Frontal cortex (tissue), 4 donors: ENCODE data around the gene NAP1L4. TPM values are rescaled to one million over a fixed set of nuclear protein-coding genes. Genes with fewer than 3 reads are reported as not detected.

Experiments
- DNase-seq, 2 donors: peaks; one replicate each; pipeline ENCODE4 v3.0.0; 2012; ENCODE audit warnings: low spot score in 2 of 2
- FAIRE-seq: peaks from 2 replicates; lab custom pipeline; 2012; peaks lifted over from hg19 to GRCh38; lab: Jason Lieb, UNC
- total RNA-seq: library from RNA; depleted of rRNA; stranded (reverse); fragments of >200 nt; gene quantifications from one replicate; pipeline ENCODE4 v1.2.3, GENCODE V29; 2014
- donor health status: control.
- donor health status: control.
- donor health status: control.

Gene NAP1L4, protein sequence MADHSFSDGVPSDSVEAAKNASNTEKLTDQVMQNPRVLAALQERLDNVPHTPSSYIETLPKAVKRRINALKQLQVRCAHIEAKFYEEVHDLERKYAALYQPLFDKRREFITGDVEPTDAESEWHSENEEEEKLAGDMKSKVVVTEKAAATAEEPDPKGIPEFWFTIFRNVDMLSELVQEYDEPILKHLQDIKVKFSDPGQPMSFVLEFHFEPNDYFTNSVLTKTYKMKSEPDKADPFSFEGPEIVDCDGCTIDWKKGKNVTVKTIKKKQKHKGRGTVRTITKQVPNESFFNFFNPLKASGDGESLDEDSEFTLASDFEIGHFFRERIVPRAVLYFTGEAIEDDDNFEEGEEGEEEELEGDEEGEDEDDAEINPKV
- 245 TPM for total RNA-seq

DNA sequence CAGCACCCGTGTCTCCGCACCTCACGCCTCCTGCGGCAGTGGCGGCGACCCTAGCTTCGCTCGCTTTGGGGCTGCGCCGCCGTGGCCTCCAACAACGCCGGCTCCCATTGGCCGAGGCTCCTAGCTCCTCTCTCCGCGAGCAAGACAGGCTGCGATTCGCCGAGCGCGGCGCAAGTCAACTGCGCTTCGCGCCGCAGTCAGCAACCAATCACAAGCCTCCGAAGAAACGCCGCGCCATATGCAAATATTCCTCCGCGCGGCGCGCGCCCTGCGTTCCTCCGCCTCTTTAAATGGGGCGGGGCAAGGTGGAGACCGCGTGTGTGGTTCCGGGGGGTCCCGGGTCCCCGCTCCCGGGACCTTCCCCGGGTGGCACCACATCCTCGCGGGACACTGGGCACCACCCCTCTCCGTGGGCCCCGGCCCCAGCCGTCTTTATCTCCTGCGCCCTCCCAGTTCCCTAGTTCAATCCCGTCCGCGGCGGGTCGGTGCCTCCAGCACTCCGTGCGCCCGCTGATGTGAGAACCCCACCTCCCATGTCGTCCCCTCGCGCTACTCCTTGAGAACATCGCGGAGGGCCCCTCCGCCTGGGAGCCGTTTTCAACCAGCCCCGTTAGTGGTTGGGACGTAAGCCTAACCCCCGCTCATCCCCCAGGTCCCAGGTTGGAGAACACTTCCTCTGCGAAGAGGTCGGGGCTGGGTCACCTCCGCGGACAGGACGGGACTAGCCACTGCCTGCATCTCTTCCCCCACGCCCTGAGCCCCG, at the start of gene NAP1L4:
NAP1L4 (minus strand) TSS at position 96 of the 763 bp plus-strand sequence. CDS start 13,109 bp downstream, outside the sequence.
- DNase-seq (peak; percentile 95 to 97), FAIRE-seq (no peak)

GRCh38 chr11:3040881-3041280, 48.8 kb upstream of the NAP1L4 start:
- FAIRE-seq, result no peak
- no peak for DNase-seq

GRCh38 chr11:3037945-3038271, 45.8 kb upstream of the NAP1L4 start:
- DNase-seq (no peak), FAIRE-seq (no peak)

GRCh38 chr11:3037040-3037944, 45.2 kb upstream of the NAP1L4 start:
- FAIRE-seq, result no peak
- DNase-seq, result peak; percentile 63 to 70

DNA sequence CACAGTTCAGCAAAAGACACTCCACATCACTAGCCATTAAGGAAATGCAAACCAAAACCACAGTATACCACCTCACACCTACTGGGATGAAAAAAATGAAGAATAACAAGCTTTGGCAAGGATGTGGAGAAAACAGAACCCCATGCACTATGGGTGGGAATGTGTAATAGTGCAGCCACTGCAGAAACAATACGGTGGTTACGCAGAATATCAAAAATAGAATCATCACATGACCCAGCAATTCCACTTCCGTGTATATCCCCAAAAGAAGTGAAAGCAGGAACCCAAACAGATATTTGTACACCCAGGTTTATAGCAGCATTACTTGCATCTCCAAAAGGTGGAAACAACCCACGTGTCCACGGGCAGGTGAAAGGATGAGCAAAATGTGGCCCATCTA, 44.3 kb upstream of the NAP1L4 start:
- FAIRE-seq, result no peak

DNA sequence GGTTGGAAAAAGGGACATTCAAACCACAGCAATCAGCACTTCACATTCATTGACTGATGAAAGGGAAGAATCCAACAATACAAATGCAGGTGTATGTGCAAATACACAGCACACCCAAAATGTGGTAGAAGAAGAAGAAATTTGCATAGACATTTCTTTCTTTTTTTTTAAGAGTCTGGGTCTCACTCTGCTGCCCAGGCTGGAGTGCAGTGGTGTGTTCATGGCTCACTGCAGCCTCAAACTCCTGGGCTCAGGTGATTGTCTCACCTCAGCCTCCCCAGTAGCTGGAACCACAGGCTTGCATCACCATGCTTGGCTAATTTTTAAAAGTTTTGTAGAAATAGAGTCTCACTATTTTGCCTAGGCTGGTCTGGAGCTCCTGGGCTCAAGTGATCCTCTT, 43.2 kb upstream of the NAP1L4 start:
- no peak for FAIRE-seq
- no peak for DNase-seq

More for the DNA sequence above, 44.3 kb upstream of the NAP1L4 start:
- no peak for DNase-seq

GRCh38 chr11:3030289-3031070, 38.4 kb upstream of the NAP1L4 start:
- DNase-seq (no peak), FAIRE-seq (no peak)

- no peak for DNase-seq
- FAIRE-seq, result no peak
Measured at GRCh38 chr11:3028813-3029212, 36.7 kb upstream of the NAP1L4 start.

DNA sequence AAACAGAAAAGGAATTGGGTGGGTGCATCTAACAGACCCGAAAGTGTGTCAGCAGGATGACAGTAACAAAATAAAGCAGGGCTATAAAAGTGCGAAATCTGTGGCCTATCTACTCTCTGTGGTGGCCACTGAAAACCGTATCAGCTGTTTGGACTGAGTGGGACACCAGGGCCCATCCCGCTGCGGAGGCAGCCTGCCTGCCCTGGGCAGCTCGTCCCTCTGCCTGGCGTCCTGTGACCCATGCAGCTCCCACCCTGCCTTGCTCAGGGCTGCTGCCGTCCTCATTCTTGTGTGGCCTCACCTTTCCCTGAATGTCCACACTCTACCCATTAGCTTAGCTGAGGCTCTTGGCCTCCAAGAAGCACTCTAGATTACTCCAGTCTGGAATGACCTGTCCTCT, 34.7 kb upstream of the NAP1L4 start:
- FAIRE-seq, result no peak

DNA sequence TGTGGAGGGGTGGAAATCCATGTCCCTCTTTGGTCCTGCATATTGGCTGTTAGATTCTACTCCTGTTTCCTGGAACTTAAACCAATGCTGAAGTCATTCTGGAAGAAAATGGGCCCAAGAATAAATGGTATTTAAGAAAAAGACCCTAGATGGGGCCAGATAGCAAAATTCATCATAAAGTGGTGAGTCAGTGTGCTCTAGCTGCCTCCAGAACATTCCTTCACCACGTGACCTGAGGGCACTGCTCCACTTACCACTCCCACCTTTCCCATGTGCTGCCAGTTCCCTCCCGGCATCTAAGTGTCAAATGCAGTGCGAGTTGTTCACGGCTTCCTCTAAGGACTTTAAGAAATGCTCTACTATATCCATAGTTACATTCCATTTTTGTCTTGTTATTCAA, 30.9 kb upstream of the NAP1L4 start:
- FAIRE-seq (no peak), DNase-seq (no peak)

More for the DNA sequence above, 34.7 kb upstream of the NAP1L4 start:
- no peak for DNase-seq

GRCh38 chr11:3022300-3022967, 30.3 kb upstream of the NAP1L4 start:
- DNase-seq (no peak), FAIRE-seq (no peak)

- peak; percentile 54 to 55 for DNase-seq
- no peak for FAIRE-seq
Measured at GRCh38 chr11:3021125-3021524, 29.0 kb upstream of the NAP1L4 start.

DNA sequence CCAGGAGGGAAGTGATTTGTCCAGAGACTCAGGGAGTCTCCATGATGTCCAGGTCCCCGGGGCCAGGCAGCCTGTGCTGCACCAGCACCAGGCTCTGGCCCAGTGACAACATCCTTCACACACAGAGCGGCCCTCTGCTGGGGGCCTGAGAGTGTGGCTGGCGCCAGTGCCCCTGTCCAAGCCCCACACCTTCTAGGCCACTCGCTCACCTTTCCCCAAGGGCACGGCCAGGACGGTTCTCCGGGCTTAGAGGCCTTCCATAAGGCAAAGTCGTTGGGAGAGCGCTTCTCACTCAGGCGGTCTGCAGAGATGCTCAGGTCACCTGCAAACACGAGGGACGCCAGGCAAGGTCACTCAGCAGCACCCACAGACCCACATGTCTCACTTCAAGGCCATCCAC, 27.9 kb upstream of the NAP1L4 start:
- FAIRE-seq (no peak), DNase-seq (no peak)

GRCh38 chr11:3018596-3018995, 26.5 kb upstream of the NAP1L4 start:
- no peak for DNase-seq
- FAIRE-seq, result no peak

GRCh38 chr11:3016861-3017260, 24.7 kb upstream of the NAP1L4 start:
- DNase-seq, result no peak
- no peak for FAIRE-seq

- DNase-seq (no peak), FAIRE-seq (no peak)
Measured at GRCh38 chr11:3015796-3016195, 23.7 kb upstream of the NAP1L4 start.

DNA sequence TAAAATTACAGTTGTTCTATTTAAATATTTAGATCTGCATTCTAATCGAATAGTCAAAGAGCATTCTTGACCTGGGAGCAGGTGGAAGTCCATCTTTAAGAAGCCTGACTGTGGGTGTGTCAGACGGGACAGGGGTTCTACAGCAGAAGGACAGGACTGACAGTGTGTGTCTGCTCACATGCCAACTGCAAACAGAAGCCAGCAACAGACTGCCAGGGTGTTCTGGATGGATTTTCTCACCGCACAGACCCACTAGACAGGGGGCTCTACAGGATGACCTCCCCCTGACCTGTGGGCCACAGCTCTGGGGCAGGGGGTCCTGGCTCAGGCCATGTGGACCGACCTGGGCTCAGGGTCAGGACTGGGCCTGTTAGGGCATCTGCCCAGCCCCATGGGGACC, 22.8 kb upstream of the NAP1L4 start:
- no peak for DNase-seq
- FAIRE-seq, result no peak

DNA sequence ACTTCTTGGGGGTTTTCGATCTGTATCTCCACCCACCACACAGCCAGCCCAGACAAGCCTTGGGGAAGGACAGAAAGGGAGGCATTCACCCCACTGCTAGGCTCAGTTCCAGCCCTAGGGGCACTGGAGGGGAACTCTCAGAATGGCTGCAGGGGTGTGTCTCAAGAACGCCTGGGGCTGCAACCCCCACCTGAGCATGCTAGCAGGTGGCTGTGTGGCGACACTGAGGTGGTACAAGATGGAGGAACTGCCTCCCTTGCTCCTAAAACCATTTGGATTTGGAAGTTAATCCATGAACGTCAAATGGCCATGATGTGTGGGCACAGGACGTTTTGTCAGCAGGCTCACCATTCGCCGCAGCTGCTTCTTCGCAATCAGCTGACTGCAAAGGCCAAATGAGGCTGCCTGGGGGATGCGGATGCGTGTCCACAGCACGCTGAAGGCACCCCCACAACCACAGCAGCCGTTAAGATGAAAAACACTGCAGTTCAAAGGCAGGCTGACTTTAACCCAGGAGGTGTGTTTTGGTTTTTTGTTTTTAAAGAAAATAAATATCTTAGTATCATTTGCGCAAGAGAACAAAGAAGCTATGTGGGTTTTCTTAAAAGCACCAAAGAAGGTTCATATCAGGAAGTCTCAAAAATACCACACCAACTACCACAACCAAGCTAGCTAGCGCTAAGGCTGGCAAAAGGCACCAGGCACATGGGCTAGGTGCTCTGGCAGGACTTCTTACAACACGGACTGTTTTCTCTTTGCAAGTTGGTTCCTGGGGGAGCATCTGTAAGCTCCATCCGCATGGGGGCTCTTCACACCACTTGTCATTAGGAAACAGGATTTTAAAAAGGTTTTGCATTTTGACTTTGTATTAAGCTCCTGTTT, 22.2 kb upstream of the NAP1L4 start:
- FAIRE-seq (no peak), DNase-seq (peak in 1 of 2 donors; percentile 37)
